Heart left ventricle (tissue), 16 donors: ENCODE data around the gene GPR171. TPM values are rescaled to one million over a fixed set of nuclear protein-coding genes. Genes with fewer than 3 reads are reported as not detected.

ENCODE experiments used
- ATAC-seq, 4 donors: fragments of 200-7000 bp; cut with Tn5 transposase; one replicate each; pipeline ENCODE4 v1.9.1; 2020 to 2022; ENCODE audit warnings: moderate library complexity in 4 of 4, mild to moderate bottlenecking in 3 of 4, moderate number of reproducible peaks in 1 of 4
- DNase-seq, 5 donors: peaks; one replicate each; pipeline ENCODE4 v3.0.0-alpha.2; 2020
- H3K27ac ChIP-seq, 12 donors: fragments of 200-600 bp; sonication (generic) in 4 of 12; one replicate each; pipeline versions ENCODE4 v1.5.0 to v1.8.0; 2016 to 2022; ENCODE audit warnings: mild to moderate bottlenecking in 2 of 12
- H3K27me3 ChIP-seq, 9 donors: fragments of 200-600 bp; sonication (generic) in 2 of 9; one replicate each; pipeline versions ENCODE4 v1.5.1 to v1.8.0; 2016 to 2022; ENCODE audit warnings: mild to moderate bottlenecking in 3 of 9
- H3K36me3 ChIP-seq, 9 donors: fragments of 200-600 bp; sonication (generic) in 2 of 9; one replicate each; pipeline versions ENCODE4 v1.5.0 to v1.8.0; 2018 to 2022; ENCODE audit warnings: mild to moderate bottlenecking in 2 of 9
- H3K4me1 ChIP-seq, 12 donors: fragments of 200-600 bp; sonication (generic) in 4 of 12; one replicate each; pipeline versions ENCODE4 v1.5.0 to v1.8.0; 2016 to 2022; ENCODE audit warnings: mild to moderate bottlenecking in 3 of 12
- H3K4me3 ChIP-seq, 12 donors: fragments of 200-600 bp; sonication (generic) in 4 of 12; one replicate each; pipeline versions ENCODE4 v1.5.0 to v1.8.0; 2017 to 2022; ENCODE audit warnings: mild to moderate bottlenecking in 9 of 12, moderate library complexity in 4 of 12
- H3K9me3 ChIP-seq, 12 donors: fragments of 200-600 bp; sonication (generic) in 4 of 12; one replicate each; pipeline versions ENCODE4 v1.5.0 to v1.8.0; 2016 to 2022; ENCODE audit warnings: mild to moderate bottlenecking in 1 of 12
- CTCF ChIP-seq, 12 donors: fragments of 200-600 bp; sonication (generic) in 4 of 12; IDR thresholded peaks; one replicate each; pipeline versions ENCODE4 v1.5.0 to v1.8.0; 2018 to 2022; ENCODE audit warnings: antibody characterized with exemption in 12 of 12, mild to moderate bottlenecking in 5 of 12
- POLR2A ChIP-seq, 2 donors: fragments of 450-650 bp; IDR thresholded peaks; one replicate each; pipeline ENCODE4 v1.6.1; 2017; ENCODE audit warnings: antibody characterized with exemption in 2 of 2, mild to moderate bottlenecking in 2 of 2, moderate library complexity in 2 of 2
- WGBS, 4 donors: extraction: QIAGEN DNeasy Blood & Tissue Kit in 2 of 4; methylation state at CpG; one replicate each; pipeline versions ENCODE4 v1.1.5 to v1.1.7; 2013 to 2018; 5-methylcytosine and 5-hydroxymethylcytosine counted together
- intact Hi-C, 10 donors: fragments of 100-400 bp; cut with DNase I; formaldehyde crosslinking; loops; one replicate each; pipeline versions ENCODE4 v1.11.1 to v1.14.2; 2022
- polyA plus RNA-seq, 2 donors: library from polyadenylated mRNA; stranded (reverse); fragments of 200-250 nt; gene quantifications; one replicate each; pipeline ENCODE4 v1.2.3, GENCODE V29; 2013
- total RNA-seq, 9 donors: library from RNA; depleted of rRNA in 2 of 9; stranded (reverse); fragments of >200 nt in 2 of 9; fragmentation: NEBNext Ultra II Directional in 3 of 9; extraction: Animal tissue kit (Norgen Biotek cat#: 25700) in 3 of 9; gene quantifications; one replicate each; pipeline versions ENCODE4 v1.1.0 to v1.2.4, GENCODE V29; 2016 to 2023
- donor health status: ischemic (EF 13 %, LVEDD 7.1; RV severe dilation, severe dysfunction).
- donor health status: healthy with polysubstance abuse.
- donor health status: DM: no; HTN: yes; CAD: no.
- donor health status: DM: no; HTN: no; CAD: no.
- donor health status: ischemic (EF 25% LVEDD 6.9; RV normal size, moderate dysfunction).
- donor health status: ischemic (EF 25% LVEDD 5.7; RV mildly dilated, moderate dysfunction).
- donor health status: healthy.
- donor health status: DM: yes; HTN: yes; CAD: no.
- donor health status: ischemic (EF 35%, LVEDD 5.7; RV mildly dilated, moderate dysfunction).
- donor health status: nonischemic (EF 11% LVEDD 7.7; RV severe dilation, severe dysfunction).
- donor health status: DM: yes; HTN: yes; CAD: no.
- donor health status: PGD.
- donor health status: ischemic (EF 29% LVEDD 5.4; RV normal size, mild dysfunction).
- donor health status: nonischemic (EF 23%, LVEDD 6.1; RV moderate dilation, normal function).

GPR171 gene
- total and polyA plus RNA-seq, 11 donors, result 0.18 to 2.1 (median 0.34) TPM; not detected in 5

GRCh38 chr3:151213151-151213550 lies 10.1 kb upstream of the GPR171 start:
- Histone ChIP-seq H3K4me3 (no peak overlapping the region), H3K36me3 (no peaks in the 10 kb centered on the region), H3K27me3 (no peaks in the 10 kb centered on the region), H3K4me1 (peaks cover 0 to 33% (median 14%) of the 10 kb centered on the region in 12 donors), H3K9me3 (no peaks in the 10 kb centered on the region), H3K27ac (no peak overlapping the region)
- intact Hi-C loops, result loop anchor here in 1 of 10 donors (5.0 kb wide), 1 partner anchor 41 kb away; no protein-coding TSS in a partner anchor
- WGBS, 4 donors, result 80 to 82% (median 81%) methylated on average over 4 of the region's 4 CpGs
- no peak for TF ChIP-seq POLR2A (IDR thresholded peaks at IDR 0.05)
- no peak for TF ChIP-seq CTCF (IDR thresholded peaks at IDR 0.05)
- DNase-seq (no peak), ATAC-seq (no peak)

GRCh38 chr3:151210676-151211381 lies 7.8 kb upstream of the GPR171 start:
- H3K9me3 ChIP-seq, result no peaks in the 10 kb centered on the region
- ATAC-seq (peak in 2 of 4 donors; percentile 24 to 36), DNase-seq (no peak)
- H3K4me1 ChIP-seq, result peaks cover 0 to 23% (median 0%) of the 10 kb centered on the region in 12 donors
- H3K36me3 ChIP-seq, result no peaks in the 10 kb centered on the region
- 51 to 60% (median 58%) methylated on average over 4 of the region's 4 CpGs for WGBS, 4 donors
- TF ChIP-seq CTCF (IDR thresholded peaks at IDR 0.05) (peak in 2 of 12 donors; percentile 16 to 18), POLR2A (IDR thresholded peaks at IDR 0.05) (no peak)
- intact Hi-C loops, result loop anchor here in 1 of 10 donors (5.0 kb wide), 1 partner anchor 39 kb away; no protein-coding TSS in a partner anchor
- no peaks in the 10 kb centered on the region for H3K27me3 ChIP-seq
- H3K27ac ChIP-seq, result peak overlapping the region in 1 of 12 donors; percentile 74
- H3K4me3 ChIP-seq, result no peak overlapping the region

- no peaks in the 10 kb centered on the region for H3K36me3 ChIP-seq
- DNase-seq (no peak), ATAC-seq (no peak)
- no peak overlapping the region for H3K4me3 ChIP-seq
- peaks cover 0 to 31% (median 0%) of the 10 kb centered on the region in 12 donors for H3K4me1 ChIP-seq
- H3K27ac ChIP-seq, result peak overlapping the region in 1 of 12 donors; percentile 74
- H3K27me3 ChIP-seq, result no peaks in the 10 kb centered on the region
- TF ChIP-seq CTCF (IDR thresholded peaks at IDR 0.05), result no peak
- no peak for TF ChIP-seq POLR2A (IDR thresholded peaks at IDR 0.05)
- H3K9me3 ChIP-seq, result no peaks in the 10 kb centered on the region
- intact Hi-C loops, result loop anchor here in 1 of 10 donors (5.0 kb wide), 1 partner anchor 37 kb away; no protein-coding TSS in a partner anchor
- 83 to 91% (median 89%) methylated on average over 3 of the region's 3 CpGs for WGBS, 4 donors
These were observed 6.6 kb upstream of the GPR171 start for GRCh38 chr3:151209654-151210053.

GRCh38 chr3:151206201-151206600 lies 3.2 kb upstream of the GPR171 start:
- intact Hi-C loops, result no loop called here
- DNase-seq, result no peak
- Histone ChIP-seq H3K27me3 (no peaks in the 10 kb centered on the region), H3K9me3 (no peaks in the 10 kb centered on the region), H3K27ac (no peak overlapping the region), H3K4me1 (peaks cover 0 to 38% (median 0%) of the 10 kb centered on the region in 12 donors), H3K36me3 (no peaks in the 10 kb centered on the region), H3K4me3 (no peak overlapping the region)
- no peak for TF ChIP-seq CTCF (IDR thresholded peaks at IDR 0.05)
- TF ChIP-seq POLR2A (IDR thresholded peaks at IDR 0.05), result no peak
- no peak for ATAC-seq
- 80 to 95% (median 87%) methylated on average over 3 of the region's 3 CpGs for WGBS, 4 donors
